Uterus (tissue), 4 donors: ENCODE measurements around the gene TPRA1. TPM values are rescaled to one million over a fixed set of nuclear protein-coding genes. Genes with fewer than 3 reads are reported as not detected.
A peak's percentile ranks its signal among the peaks of the same experiment; 100 is the strongest.

Experiments
- DNase-seq, 2 donors: peaks; one replicate each; pipeline ENCODE4 v3.0.0-alpha.2; 2019 to 2020
- H3K27ac ChIP-seq, 2 donors: fragments of 200-600 bp; sonication (generic); 1 replicate in 1 of 2; 2 replicates in 1 of 2; pipeline ENCODE4 v1.5.1; 2016 to 2018
- H3K27me3 ChIP-seq, 2 donors: fragments of 200-600 bp; sonication (generic); one replicate each; pipeline ENCODE4 v1.5.1; 2018 to 2019; ENCODE audit warnings: control low read depth in 1 of 2
- H3K36me3 ChIP-seq, 2 donors: fragments of 200-600 bp; sonication (generic); one replicate each; pipeline ENCODE4 v1.5.1; 2019; ENCODE audit warnings: control low read depth in 1 of 2
- H3K4me1 ChIP-seq, 2 donors: fragments of 200-600 bp; sonication (generic); one replicate each; pipeline ENCODE4 v1.5.1; 2018 to 2019; ENCODE audit warnings: control low read depth in 1 of 2
- H3K4me3 ChIP-seq, 2 donors: fragments of 200-600 bp; sonication (generic); 1 replicate in 1 of 2; 2 replicates in 1 of 2; pipeline ENCODE4 v1.5.1; 2018 to 2019; ENCODE audit warnings: mild to moderate bottlenecking in 1 of 2
- H3K9me3 ChIP-seq, 2 donors: fragments of 200-600 bp; sonication (generic); one replicate each; pipeline ENCODE4 v1.5.1; 2019; ENCODE audit warnings: control low read depth in 1 of 2
- CTCF ChIP-seq, 4 experiments: fragments of 200-600 bp in 2 of 4; fragments of 450-650 bp in 2 of 4; sonication (generic) in 2 of 4; IDR thresholded peaks; one replicate each; pipeline ENCODE4 v1.5.1; 2016 to 2019; ENCODE audit warnings: antibody characterized with exemption in 4 of 4, mild to moderate bottlenecking in 2 of 4, moderate library complexity in 1 of 4
- POLR2A ChIP-seq, 2 donors: fragments of 450-650 bp; IDR thresholded peaks; one replicate each; pipeline ENCODE4 v1.6.1; 2016; ENCODE audit warnings: antibody characterized with exemption in 2 of 2, mild to moderate bottlenecking in 1 of 2, moderate library complexity in 1 of 2
- intact Hi-C: fragments of 100-400 bp; cut with DNase I; formaldehyde crosslinking; loops from one replicate; pipeline ENCODE4 v1.15.1; 2023; ENCODE audit warnings: low total_unique reads
- total RNA-seq, 4 donors: library from RNA; depleted of rRNA in 3 of 4; stranded (reverse); fragments of >200 nt in 3 of 4; gene quantifications; one replicate each; pipeline versions ENCODE4 v1.1.0 to v1.2.4, GENCODE V29; 2014 to 2023
- donor health status: DM: yes; HTN: yes; CAD: no.

TPRA1 gene
- total RNA-seq, 4 donors from 2014 or later, result 22.4 to 72.5 (median 37.7) TPM

- no peak for TF ChIP-seq CTCF (IDR thresholded peaks at IDR 0.05)
- no peak for TF ChIP-seq POLR2A (IDR thresholded peaks at IDR 0.05)
- Histone ChIP-seq H3K36me3 (no peaks in the 10 kb centered on the region), H3K27ac (no peak overlapping the region), H3K4me3 (no peak overlapping the region), H3K4me1 (peaks cover 0 to 6% of the 10 kb centered on the region in 2 donors), H3K27me3 (no peaks in the 10 kb centered on the region), H3K9me3 (no peaks in the 10 kb centered on the region)
- no peak for DNase-seq
- intact Hi-C loops, result loop anchor here (10.0 kb wide), 1 partner anchor 885 kb away; no protein-coding TSS in a partner anchor
Measured at GRCh38 chr3:127549826-127550467, 40.6 kb downstream of the TPRA1 start.

- intact Hi-C loops, result loop anchor here (10.0 kb wide), 1 partner anchor 883 kb away; no protein-coding TSS in a partner anchor
- DNase-seq, result peak; percentile 65 to 66
- peak; percentile 64 to 85 (median 80) for TF ChIP-seq CTCF (IDR thresholded peaks at IDR 0.05)
- TF ChIP-seq POLR2A (IDR thresholded peaks at IDR 0.05), result no peak
Measured at GRCh38 chr3:127547761-127548605, 42.5 kb downstream of the TPRA1 start.

GRCh38 chr3:127546970-127547733 lies 43.4 kb downstream of the TPRA1 start:
- TF ChIP-seq POLR2A (IDR thresholded peaks at IDR 0.05) (no peak), CTCF (IDR thresholded peaks at IDR 0.05) (no peak)
- intact Hi-C loops, result loop anchor here (10.0 kb wide), 1 partner anchor 882 kb away; no protein-coding TSS in a partner anchor
- peak overlapping the region; percentile 28 to 42 for H3K4me3 ChIP-seq
- DNase-seq, result peak in 1 of 2 donors; percentile 22
- no peaks in the 10 kb centered on the region for H3K9me3 ChIP-seq
- H3K27me3 ChIP-seq, result no peaks in the 10 kb centered on the region
- H3K4me1 ChIP-seq, result peaks cover 0 to 6% of the 10 kb centered on the region in 2 donors
- no peaks in the 10 kb centered on the region for H3K36me3 ChIP-seq
- peak overlapping the region; percentile 33 to 59 for H3K27ac ChIP-seq

More at GRCh38 chr3:127547761-127548605, 42.5 kb downstream of the TPRA1 start:
- Histone ChIP-seq H3K9me3 (no peaks in the 10 kb centered on the region), H3K27ac (peak overlapping the region; percentile 5 to 59), H3K27me3 (no peaks in the 10 kb centered on the region), H3K36me3 (no peaks in the 10 kb centered on the region), H3K4me3 (peak overlapping the region; percentile 28 to 42), H3K4me1 (peaks cover 0 to 6% of the 10 kb centered on the region in 2 donors)

GRCh38 chr3:127546554-127546953 lies 44.0 kb downstream of the TPRA1 start:
- TF ChIP-seq CTCF (IDR thresholded peaks at IDR 0.05) (no peak), POLR2A (IDR thresholded peaks at IDR 0.05) (no peak)
- Histone ChIP-seq H3K36me3 (no peaks in the 10 kb centered on the region), H3K4me1 (peaks cover 0 to 6% of the 10 kb centered on the region in 2 donors), H3K9me3 (no peaks in the 10 kb centered on the region), H3K27ac (peak overlapping the region in 1 of 2 donors; percentile 59), H3K4me3 (no peak overlapping the region), H3K27me3 (no peaks in the 10 kb centered on the region)
- intact Hi-C loops, result loop anchor here (10.0 kb wide), 1 partner anchor 882 kb away; no protein-coding TSS in a partner anchor
- no peak for DNase-seq
